Measurements from ENCODE around the gene HTATSF1.

HTATSF1 gene, protein sequence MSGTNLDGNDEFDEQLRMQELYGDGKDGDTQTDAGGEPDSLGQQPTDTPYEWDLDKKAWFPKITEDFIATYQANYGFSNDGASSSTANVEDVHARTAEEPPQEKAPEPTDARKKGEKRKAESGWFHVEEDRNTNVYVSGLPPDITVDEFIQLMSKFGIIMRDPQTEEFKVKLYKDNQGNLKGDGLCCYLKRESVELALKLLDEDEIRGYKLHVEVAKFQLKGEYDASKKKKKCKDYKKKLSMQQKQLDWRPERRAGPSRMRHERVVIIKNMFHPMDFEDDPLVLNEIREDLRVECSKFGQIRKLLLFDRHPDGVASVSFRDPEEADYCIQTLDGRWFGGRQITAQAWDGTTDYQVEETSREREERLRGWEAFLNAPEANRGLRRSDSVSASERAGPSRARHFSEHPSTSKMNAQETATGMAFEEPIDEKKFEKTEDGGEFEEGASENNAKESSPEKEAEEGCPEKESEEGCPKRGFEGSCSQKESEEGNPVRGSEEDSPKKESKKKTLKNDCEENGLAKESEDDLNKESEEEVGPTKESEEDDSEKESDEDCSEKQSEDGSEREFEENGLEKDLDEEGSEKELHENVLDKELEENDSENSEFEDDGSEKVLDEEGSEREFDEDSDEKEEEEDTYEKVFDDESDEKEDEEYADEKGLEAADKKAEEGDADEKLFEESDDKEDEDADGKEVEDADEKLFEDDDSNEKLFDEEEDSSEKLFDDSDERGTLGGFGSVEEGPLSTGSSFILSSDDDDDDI

DNA sequence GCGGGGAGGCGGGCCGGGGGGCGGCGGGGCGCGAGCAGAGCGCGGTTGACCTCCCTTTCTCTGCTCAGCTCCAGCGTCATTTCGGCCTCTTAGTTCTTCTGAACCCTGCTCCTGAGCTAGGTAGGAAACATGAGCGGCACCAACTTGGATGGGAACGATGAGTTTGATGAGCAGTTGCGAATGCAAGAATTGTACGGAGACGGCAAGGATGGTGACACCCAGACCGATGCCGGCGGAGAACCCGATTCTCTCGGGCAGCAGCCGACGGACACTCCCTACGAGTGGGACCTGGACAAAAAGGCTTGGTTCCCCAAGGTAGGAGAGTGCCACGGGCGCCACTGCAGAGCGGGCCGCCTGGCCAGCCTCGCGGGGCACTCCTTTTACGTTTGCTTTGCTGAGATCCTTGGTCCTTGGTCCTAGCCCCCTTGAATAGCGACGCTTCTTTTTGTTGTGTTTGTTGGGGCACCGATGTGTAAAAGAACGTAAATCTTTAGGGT, at the start of gene HTATSF1:
HTATSF1 (plus strand) TSS at position 37 of the 497 bp plus-strand sequence; CDS start at position 130, 93 bp downstream.
- no peak for DNase-seq (ENCODE audit: low read depth, low spot score)

- no peak for DNase-seq (ENCODE audit: low read depth, low spot score)
Observed at GRCh38 chrX:136447968-136448367, 49.4 kb upstream of the HTATSF1 start.

DNA sequence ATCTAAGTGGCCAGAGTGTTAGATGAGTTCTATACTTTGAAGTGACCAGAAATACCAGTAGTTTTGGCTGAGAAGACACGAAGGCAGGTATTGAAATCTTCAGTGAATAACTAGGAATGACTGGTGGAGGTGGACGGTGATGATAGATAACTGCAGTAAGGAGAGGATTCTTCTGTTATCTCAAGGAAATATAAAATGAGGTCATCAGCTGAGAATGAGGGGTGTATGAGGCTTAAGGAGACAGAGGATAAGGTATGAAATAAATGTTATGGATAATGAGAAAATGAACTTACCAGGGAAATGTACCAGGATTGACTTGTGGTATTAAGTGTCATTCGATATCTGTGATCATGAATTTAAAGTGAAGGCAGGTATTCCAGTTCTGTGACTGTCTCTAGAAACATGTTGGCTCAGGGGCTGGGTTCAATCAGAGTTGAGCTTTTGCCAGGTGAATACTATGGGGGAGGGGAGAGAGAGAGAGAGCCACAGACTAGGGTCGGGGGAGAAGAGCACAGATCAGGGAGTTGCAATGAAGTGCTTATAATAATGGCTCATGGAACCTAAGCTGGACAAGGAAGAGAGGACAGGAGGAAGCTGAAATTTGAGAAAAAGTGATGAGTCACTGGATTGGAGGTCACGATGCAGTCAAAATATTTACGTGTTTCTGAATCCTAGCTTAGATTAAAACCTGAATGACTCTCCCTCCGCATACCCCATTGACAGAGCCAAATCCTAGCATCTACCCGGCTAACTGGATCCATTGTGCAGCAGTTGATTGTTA, 47.2 kb upstream of the HTATSF1 start:
- DNase-seq (ENCODE audit: low read depth, low spot score): no peak

DNA sequence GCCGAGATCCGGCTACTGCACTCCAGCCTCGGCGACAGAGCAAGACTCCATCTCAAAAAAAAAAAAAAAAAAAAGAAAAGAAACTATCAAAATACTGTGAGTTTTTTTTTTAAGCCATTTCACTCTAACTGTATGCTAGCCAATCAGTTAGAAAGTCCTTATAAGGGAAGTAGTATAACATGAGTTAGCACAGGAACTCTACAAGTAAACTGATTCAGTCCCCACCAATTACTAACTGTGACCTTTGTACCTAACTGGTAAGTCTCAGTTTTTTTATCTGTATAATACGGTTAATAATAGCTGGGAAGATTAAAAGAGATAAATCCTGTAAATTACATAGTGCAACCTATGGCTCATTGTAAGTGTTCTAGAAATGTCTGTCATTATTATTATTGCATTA, 44.8 kb upstream of the HTATSF1 start:
- DNase-seq (ENCODE audit: low read depth, low spot score): no peak

DNA sequence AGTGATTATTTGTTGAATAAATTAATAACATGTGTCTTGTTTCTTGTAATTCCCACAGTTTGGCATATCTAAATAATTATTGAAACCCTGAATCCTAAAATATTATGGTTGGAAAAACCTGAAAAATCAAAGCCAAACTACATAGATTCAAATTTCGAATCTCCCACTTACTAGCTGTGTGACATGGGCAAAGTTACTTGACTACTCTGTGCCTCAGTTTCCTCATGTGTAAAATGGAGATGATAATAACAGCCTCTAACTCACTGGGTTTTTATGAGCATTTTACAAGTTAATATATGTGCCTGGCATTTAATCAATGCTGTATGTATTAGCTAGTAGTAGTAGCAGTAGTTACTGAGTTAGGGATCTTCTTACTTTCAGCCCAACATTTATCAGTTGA, 44.3 kb upstream of the HTATSF1 start:
- DNase-seq (ENCODE audit: low read depth, low spot score): no peak

DNA sequence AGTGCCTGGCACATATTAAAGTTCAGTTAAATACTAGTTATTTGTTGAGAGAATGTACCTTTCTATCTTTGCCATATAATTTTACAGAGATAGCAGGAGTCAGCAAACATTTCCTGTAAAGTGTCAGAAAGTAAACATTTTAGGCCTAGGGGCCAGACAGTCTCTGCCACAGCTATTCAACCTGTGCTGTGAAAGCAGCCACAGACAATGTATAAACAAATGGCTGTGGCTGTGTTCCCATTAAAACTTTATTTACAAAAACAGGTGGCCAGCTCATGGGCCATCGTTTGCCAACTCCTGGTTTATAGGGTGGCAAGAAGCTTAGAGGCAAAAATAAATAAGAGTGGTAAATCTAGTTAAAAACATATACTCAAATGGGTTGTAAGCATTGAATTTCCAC, 43.6 kb upstream of the HTATSF1 start:
- DNase-seq (ENCODE audit: low read depth, low spot score): no peak

DNA sequence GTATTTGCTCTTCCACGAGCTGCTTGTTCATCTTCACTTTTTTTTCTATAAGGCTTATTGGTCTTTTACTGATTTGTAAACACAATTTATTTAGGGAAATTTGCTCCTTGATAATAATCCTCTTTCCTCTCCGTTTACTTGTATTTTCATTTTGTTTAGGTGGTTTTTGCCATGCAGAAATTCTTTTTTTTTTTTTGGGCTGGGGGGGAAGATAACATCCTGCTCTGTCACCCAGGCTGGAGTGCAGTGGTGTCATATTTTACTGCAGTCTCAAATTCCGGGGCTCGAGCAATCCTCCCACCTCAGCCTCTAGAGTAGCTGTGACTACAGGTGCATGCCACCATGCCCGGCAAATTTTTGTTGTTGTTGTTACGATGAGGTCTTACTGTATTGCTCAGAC, 41.3 kb upstream of the HTATSF1 start:
- DNase-seq (ENCODE audit: low read depth, low spot score): no peak

- DNase-seq (ENCODE audit: low read depth, low spot score): no peak
Observed at GRCh38 chrX:136457303-136457917, 40.0 kb upstream of the HTATSF1 start.

DNA sequence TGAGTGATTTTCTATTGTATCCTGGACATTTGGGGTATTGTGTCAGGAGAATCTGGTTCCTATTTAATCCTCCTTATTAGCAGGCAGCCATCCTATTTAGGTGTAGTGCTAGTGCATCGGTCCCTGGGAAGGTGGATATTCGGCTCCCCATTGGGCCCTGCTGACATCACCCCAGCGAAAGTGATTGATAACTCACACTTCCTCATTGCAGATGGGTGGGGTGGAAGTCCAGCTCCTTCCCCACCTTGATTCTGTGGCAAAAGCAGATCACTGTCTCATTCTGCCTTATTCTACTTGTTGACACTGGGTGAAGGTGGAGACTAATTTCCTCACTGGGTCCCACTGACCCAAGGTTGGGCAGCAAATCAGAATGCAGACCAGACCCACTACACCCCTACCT, 32.8 kb upstream of the HTATSF1 start:
- no peak for DNase-seq (ENCODE audit: low read depth, low spot score)

DNA sequence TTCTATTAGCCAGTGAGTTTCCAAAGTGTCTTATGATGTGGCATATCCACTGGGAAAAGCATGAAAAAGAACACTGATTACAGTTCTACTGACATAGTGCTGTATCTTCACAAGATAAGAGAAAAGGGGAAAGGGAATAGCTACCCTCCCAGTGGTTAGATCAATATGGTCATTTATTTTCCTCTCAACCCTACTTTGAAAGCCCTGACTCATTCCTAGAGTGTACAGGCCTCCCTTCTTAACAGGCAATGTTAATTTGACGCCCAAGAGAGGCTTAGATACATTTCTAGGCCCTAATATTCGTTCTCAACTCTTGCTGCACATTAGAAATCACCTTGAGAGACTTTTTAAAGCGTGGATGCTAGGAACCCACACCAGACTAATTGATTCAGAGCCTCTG, 30.1 kb upstream of the HTATSF1 start:
- DNase-seq (ENCODE audit: low read depth, low spot score): no peak

- DNase-seq (ENCODE audit: low read depth, low spot score): no peak
Observed at GRCh38 chrX:136468391-136469103, 28.8 kb upstream of the HTATSF1 start.

GRCh38 chrX:136473663-136474062, 23.7 kb upstream of the HTATSF1 start:
- DNase-seq (ENCODE audit: low read depth, low spot score): no peak

DNA sequence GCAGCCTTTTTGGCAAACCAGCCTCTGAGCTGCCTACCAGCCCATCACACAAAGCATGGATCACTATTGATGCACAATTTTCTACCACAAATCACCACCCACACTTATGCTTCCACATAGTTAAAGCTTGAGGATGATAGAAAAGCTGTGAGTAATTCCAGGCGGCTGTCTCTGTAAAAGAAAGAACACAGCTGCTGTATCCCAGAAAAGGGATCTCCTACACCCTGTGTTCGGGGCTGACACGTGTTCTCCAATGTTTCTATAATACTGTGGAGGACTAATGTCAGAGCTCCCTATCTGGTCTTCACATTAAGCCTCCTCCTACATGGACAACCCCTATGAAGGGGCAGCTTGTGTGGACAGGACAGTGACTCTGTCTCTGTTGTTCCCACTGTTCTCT, 22.2 kb upstream of the HTATSF1 start:
- DNase-seq (ENCODE audit: low read depth, low spot score): no peak

DNA sequence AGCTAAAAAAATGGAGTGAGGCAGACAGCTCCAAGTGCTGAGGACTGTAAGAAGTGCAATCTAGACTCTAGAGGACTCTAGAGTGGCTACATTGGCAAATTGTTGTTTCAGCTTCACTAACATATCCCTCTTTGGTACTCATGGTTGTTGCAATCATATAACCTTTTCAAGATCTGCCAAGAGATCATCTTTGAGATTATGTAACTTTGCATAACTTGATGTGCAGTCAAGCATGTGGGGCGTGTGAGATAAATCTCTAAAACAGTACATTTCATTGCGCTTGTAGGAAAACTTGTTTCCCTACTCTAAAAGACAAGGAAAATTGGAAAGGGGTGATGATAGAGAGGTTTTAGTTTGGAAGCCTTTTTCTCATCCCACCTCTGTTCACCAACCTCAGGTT, 20.9 kb upstream of the HTATSF1 start:
- no peak for DNase-seq (ENCODE audit: low read depth, low spot score)

GRCh38 chrX:136477026-136477425, 20.4 kb upstream of the HTATSF1 start:
- no peak for DNase-seq (ENCODE audit: low read depth, low spot score)

- DNase-seq (ENCODE audit: low read depth, low spot score): no peak
Observed at GRCh38 chrX:136480383-136480782, 17.0 kb upstream of the HTATSF1 start.

DNA sequence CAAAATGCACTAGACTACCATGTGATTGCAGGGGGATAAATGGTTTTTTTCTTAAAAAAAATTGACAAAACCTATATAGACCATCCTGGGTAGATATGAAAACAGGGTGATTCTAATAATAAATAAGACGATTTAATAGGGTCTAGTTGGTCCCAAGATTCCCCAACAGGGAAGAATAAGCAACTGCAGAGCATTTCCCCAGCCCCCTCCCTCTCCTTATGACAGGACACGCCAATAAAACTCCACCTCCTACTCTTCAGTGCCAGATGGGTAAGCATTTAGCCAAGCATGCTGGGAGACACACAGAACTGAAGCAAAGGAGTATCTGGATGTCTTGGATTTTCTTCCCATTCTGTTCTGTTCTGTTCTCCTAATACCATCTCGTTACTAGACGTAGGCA, 9.7 kb upstream of the HTATSF1 start, which contains the start of gene BRS3:
BRS3 (plus strand) TSS at position 301 of the 400 bp plus-strand sequence. CDS start 168 bp downstream, outside the sequence.
- no peak for DNase-seq (ENCODE audit: low read depth, low spot score)

- no peak for DNase-seq (ENCODE audit: low read depth, low spot score)
Observed at GRCh38 chrX:136488706-136489105, 8.7 kb upstream of the HTATSF1 start.

GRCh38 chrX:136491832-136492231, 5.6 kb upstream of the HTATSF1 start:
- no peak for DNase-seq (ENCODE audit: low read depth, low spot score)

DNA sequence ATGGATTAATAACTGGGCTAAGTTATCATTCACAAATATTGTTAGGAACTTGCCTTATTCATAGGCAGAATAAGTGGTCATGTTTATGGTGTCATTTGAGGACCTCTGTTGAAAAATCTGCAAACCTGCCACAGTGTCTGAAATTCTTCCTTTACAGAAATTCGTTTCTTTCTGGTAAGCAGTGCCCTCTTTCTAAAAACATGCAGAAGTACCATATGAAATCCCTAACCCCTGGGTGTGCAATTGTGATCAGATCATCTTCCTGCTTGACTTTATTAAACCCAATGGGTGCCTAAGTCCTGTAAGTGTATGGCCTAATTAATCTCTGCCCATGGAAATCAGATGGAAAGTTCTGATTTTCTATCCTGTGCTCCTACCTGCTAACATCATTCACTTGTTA, 4.4 kb upstream of the HTATSF1 start:
- no peak for DNase-seq (ENCODE audit: low read depth, low spot score)

GRCh38 chrX:136495043-136495442, 2.3 kb upstream of the HTATSF1 start:
- no peak for DNase-seq (ENCODE audit: low read depth, low spot score)
